ENCODE measurements around the gene IRF4.

Gene IRF4

DNA sequence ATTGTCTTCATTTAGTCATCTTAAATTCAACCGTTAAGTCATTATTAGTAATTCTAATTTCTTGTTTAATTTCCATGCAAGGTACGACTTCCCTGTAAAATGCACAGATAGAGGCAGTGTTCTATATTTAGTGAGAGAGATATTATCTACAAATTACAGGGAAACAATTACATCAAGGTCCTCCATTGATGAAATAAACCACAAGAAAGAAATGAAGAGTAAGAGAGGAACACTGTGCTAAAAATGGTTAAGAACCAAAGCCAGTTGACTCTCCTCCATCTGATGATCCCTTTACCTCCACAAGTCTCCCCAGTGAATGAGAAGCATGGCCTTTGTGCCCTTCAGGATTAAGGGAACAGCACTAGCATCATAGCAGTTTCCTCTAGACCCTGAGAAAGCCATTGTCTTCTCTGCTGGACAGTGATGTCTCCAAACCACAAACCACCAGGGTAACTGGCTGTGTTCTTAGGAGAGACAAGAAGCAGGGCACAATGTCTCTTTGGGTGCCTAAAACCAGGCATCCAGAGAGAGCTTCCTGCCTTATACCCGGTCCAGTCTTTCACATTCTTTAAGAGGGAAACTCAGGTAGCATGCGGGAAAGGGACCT lies 38.1 kb downstream of the IRF4 start:
- H3K27ac ChIP-seq (ENCODE audit: low read depth, low read length), result no peak overlapping the region
- H3K27me3 ChIP-seq (ENCODE audit: control insufficient read depth, insufficient read depth, low read length), result no peaks in the 10 kb centered on the region
- H3K4me3 ChIP-seq (ENCODE audit: low read depth, low read length), result no peak overlapping the region
- peaks cover 4% of the 10 kb centered on the region; the same call in 1 of the 2 replicates for H3K9me3 ChIP-seq (ENCODE audit: control insufficient read depth, insufficient read depth, low read length)
- H3K9ac ChIP-seq (ENCODE audit: low read depth, low read length), result no peak overlapping the region
- no peaks in the 10 kb centered on the region for H3K4me1 ChIP-seq (ENCODE audit: control insufficient read depth, insufficient read depth, low read length)
- no peaks in the 10 kb centered on the region for H3K36me3 ChIP-seq (ENCODE audit: control insufficient read depth, insufficient read depth, low read length)

DNA sequence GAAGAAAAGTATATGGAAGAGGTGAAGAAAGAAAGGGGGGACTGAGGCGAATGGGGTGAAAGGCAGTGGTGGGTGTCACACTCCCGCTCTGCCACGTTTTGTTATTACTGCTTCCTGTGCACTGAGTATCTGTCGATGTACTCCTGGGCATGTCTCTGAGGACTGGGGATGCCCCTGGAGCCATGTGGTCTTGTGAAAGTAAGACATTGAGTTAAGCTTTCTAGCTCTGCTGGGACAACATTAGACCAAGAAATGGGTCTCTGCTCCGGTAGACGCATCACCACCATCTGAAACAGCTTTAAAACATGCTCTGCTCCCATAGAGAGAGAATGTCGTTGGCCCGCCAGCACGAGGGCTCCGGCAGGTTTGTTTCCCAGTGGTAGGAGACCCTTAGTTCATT lies 40.0 kb downstream of the IRF4 start:
- Histone ChIP-seq H3K27me3 (ENCODE audit: control insufficient read depth, insufficient read depth, low read length) (no peaks in the 10 kb centered on the region), H3K9me3 (ENCODE audit: control insufficient read depth, insufficient read depth, low read length) (peaks cover 4% of the 10 kb centered on the region; the same call in 1 of the 2 replicates), H3K4me1 (ENCODE audit: control insufficient read depth, insufficient read depth, low read length) (no peaks in the 10 kb centered on the region), H3K27ac (ENCODE audit: low read depth, low read length) (no peak overlapping the region), H3K9ac (ENCODE audit: low read depth, low read length) (no peak overlapping the region), H3K4me3 (ENCODE audit: low read depth, low read length) (no peak overlapping the region), H3K36me3 (ENCODE audit: control insufficient read depth, insufficient read depth, low read length) (no peaks in the 10 kb centered on the region)

DNA sequence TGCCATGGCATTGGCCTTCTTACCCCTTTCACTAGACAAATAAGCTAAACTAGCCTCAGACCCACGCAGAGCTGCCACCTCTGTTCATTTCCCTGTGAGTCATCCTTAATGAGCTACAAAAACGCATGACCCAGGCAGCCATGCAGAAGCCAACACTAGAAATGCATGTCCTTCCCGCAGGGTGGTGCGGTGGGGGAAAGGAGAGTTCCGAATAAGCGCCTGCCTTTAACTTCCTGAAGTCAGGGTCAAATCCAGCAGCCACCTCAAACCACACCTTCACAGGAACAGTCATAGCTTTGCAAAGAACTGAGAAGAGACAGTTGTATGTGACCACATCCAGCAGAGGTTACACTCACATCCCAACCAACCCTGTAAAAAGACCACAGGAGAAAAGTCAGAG lies 40.4 kb downstream of the IRF4 start:
- no peak overlapping the region for H3K9ac ChIP-seq (ENCODE audit: low read depth, low read length)
- H3K4me1 ChIP-seq (ENCODE audit: control insufficient read depth, insufficient read depth, low read length), result no peaks in the 10 kb centered on the region
- no peaks in the 10 kb centered on the region for H3K27me3 ChIP-seq (ENCODE audit: control insufficient read depth, insufficient read depth, low read length)
- no peaks in the 10 kb centered on the region for H3K36me3 ChIP-seq (ENCODE audit: control insufficient read depth, insufficient read depth, low read length)
- H3K9me3 ChIP-seq (ENCODE audit: control insufficient read depth, insufficient read depth, low read length), result peaks cover 4% of the 10 kb centered on the region; the same call in 1 of the 2 replicates
- H3K27ac ChIP-seq (ENCODE audit: low read depth, low read length), result no peak overlapping the region
- no peak overlapping the region for H3K4me3 ChIP-seq (ENCODE audit: low read depth, low read length)

GRCh38 chr6:434051-434705 lies 42.6 kb downstream of the IRF4 start:
- Histone ChIP-seq H3K4me1 (ENCODE audit: control insufficient read depth, insufficient read depth, low read length) (no peaks in the 10 kb centered on the region), H3K9me3 (ENCODE audit: control insufficient read depth, insufficient read depth, low read length) (no peaks in the 10 kb centered on the region), H3K27ac (ENCODE audit: low read depth, low read length) (no peak overlapping the region), H3K36me3 (ENCODE audit: control insufficient read depth, insufficient read depth, low read length) (no peaks in the 10 kb centered on the region), H3K9ac (ENCODE audit: low read depth, low read length) (no peak overlapping the region), H3K4me3 (ENCODE audit: low read depth, low read length) (no peak overlapping the region), H3K27me3 (ENCODE audit: control insufficient read depth, insufficient read depth, low read length) (no peaks in the 10 kb centered on the region)

DNA sequence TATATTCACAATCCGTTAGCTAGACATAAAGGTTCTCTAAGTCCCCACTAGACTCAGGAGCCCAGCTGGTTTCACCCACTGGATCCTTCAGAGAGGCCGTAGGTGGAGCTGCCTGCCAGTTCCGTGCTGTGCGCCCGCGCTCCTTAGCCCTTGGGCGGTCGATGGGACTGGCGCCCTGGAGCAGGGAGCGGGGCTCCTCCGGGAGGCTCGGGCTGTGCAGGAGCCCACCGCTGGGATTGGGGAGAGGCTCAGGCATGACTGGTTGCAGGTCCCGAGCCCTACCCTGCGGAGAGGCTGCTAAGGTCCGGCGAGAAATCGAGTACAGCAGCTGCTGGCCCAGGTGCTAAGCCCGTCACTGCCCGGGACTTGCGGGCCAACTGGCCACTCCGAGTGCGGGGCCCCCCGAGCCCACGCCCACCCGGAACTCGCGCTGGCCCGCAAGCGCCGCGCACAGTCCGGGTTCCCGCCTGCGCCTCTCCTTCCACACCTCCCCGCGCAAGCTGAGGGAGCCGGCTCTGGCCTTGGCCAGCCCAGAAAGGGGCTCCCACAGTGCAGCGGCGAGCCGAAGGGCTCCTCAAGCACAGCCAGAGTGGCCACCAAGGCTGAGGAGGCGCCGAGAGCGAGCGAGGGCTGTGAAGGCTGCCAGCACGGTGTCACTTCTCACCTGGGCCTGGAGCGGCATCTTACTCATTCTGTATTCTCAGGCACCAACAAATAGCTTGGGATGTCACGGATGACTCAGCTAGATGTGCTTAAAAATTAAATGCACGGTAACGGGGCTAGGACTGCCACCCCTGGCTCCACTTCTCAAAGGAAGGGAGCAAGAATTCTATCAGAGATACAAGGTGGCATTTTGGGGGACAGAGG lies 44.1 kb downstream of the IRF4 start:
- Histone ChIP-seq H3K27ac (ENCODE audit: low read depth, low read length) (no peak overlapping the region), H3K27me3 (ENCODE audit: control insufficient read depth, insufficient read depth, low read length) (no peaks in the 10 kb centered on the region), H3K9ac (ENCODE audit: low read depth, low read length) (no peak overlapping the region), H3K9me3 (ENCODE audit: control insufficient read depth, insufficient read depth, low read length) (no peaks in the 10 kb centered on the region), H3K36me3 (ENCODE audit: control insufficient read depth, insufficient read depth, low read length) (no peaks in the 10 kb centered on the region), H3K4me3 (ENCODE audit: low read depth, low read length) (no peak overlapping the region), H3K4me1 (ENCODE audit: control insufficient read depth, insufficient read depth, low read length) (no peaks in the 10 kb centered on the region)

DNA sequence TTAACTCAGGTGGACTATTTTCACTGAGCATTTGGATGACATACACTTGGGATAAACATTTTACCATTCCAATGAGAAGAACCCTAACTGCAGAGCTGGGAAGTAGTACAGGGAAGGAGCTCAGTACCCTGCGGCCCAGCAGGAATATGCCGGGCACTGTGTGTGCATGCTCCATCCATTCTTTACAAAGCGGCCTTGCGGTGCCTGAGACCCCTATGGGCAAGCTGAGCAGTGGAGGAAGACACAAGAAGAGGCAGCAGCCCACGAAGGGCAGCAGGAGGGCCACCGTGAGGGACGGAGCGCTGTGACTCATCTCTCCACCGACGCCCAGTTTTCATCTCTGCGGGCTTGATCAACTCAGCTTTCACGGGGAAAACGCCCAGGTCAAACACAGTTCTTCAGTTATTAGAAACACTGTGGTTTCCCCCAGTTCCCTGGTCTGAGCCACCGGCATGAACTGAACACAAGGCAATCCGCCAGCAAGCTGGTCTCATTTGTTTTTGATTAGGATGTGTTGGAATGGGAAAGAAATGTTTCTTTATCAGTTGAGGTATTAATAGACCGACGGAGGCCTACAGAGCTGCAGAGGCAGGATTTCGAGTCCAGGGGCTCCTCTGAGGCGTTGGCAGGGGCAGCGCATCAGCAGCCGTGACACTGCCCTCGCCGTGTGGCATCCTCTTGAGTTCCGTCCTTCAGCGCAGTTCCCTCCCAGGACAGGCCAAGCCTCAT lies 44.9 kb downstream of the IRF4 start:
- no peaks in the 10 kb centered on the region for H3K36me3 ChIP-seq (ENCODE audit: control insufficient read depth, insufficient read depth, low read length)
- no peaks in the 10 kb centered on the region for H3K27me3 ChIP-seq (ENCODE audit: control insufficient read depth, insufficient read depth, low read length)
- no peak overlapping the region for H3K9ac ChIP-seq (ENCODE audit: low read depth, low read length)
- H3K4me3 ChIP-seq (ENCODE audit: low read depth, low read length), result no peak overlapping the region
- H3K9me3 ChIP-seq (ENCODE audit: control insufficient read depth, insufficient read depth, low read length), result no peaks in the 10 kb centered on the region
- no peaks in the 10 kb centered on the region for H3K4me1 ChIP-seq (ENCODE audit: control insufficient read depth, insufficient read depth, low read length)
- no peak overlapping the region for H3K27ac ChIP-seq (ENCODE audit: low read depth, low read length)

GRCh38 chr6:437037-437392 lies 45.5 kb downstream of the IRF4 start:
- no peak overlapping the region for H3K4me3 ChIP-seq (ENCODE audit: low read depth, low read length)
- H3K4me1 ChIP-seq (ENCODE audit: control insufficient read depth, insufficient read depth, low read length), result no peaks in the 10 kb centered on the region
- H3K9me3 ChIP-seq (ENCODE audit: control insufficient read depth, insufficient read depth, low read length), result no peaks in the 10 kb centered on the region
- H3K27ac ChIP-seq (ENCODE audit: low read depth, low read length), result no peak overlapping the region
- no peaks in the 10 kb centered on the region for H3K27me3 ChIP-seq (ENCODE audit: control insufficient read depth, insufficient read depth, low read length)
- H3K36me3 ChIP-seq (ENCODE audit: control insufficient read depth, insufficient read depth, low read length), result no peaks in the 10 kb centered on the region
- no peak overlapping the region for H3K9ac ChIP-seq (ENCODE audit: low read depth, low read length)

DNA sequence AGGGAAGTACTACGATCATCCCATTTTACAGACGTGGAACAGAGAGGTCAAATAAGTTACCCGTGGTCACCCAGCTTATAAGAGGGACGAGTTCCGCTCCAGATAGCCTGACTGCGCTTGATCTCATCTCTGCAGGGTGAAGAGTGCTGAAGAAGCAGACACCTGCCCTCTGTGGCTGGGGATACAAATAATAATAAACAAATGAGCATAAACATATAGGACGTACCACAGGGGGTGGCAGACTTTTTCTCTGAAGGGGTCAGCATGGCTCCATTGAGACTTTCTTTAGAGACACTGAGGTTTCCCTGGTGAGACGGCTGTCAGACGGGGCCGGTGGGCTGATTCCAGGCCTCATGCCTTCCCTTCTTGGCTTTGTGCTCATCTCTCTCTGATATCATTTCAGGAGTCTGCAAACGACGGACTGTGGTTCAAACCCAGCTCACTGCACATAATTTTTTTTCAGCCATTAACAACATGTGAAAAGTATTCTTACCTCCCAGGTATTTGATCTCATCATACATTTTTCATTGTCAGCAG lies 47.1 kb downstream of the IRF4 start:
- Histone ChIP-seq H3K27ac (ENCODE audit: low read depth, low read length) (no peak overlapping the region), H3K4me3 (ENCODE audit: low read depth, low read length) (no peak overlapping the region), H3K36me3 (ENCODE audit: control insufficient read depth, insufficient read depth, low read length) (no peaks in the 10 kb centered on the region), H3K27me3 (ENCODE audit: control insufficient read depth, insufficient read depth, low read length) (no peaks in the 10 kb centered on the region), H3K9ac (ENCODE audit: low read depth, low read length) (no peak overlapping the region), H3K9me3 (ENCODE audit: control insufficient read depth, insufficient read depth, low read length) (no peaks in the 10 kb centered on the region), H3K4me1 (ENCODE audit: control insufficient read depth, insufficient read depth, low read length) (no peaks in the 10 kb centered on the region)

- Histone ChIP-seq H3K27me3 (ENCODE audit: control insufficient read depth, insufficient read depth, low read length) (no peaks in the 10 kb centered on the region), H3K36me3 (ENCODE audit: control insufficient read depth, insufficient read depth, low read length) (no peaks in the 10 kb centered on the region), H3K27ac (ENCODE audit: low read depth, low read length) (no peak overlapping the region), H3K9ac (ENCODE audit: low read depth, low read length) (no peak overlapping the region), H3K9me3 (ENCODE audit: control insufficient read depth, insufficient read depth, low read length) (no peaks in the 10 kb centered on the region), H3K4me1 (ENCODE audit: control insufficient read depth, insufficient read depth, low read length) (no peaks in the 10 kb centered on the region), H3K4me3 (ENCODE audit: low read depth, low read length) (no peak overlapping the region)
Measured at GRCh38 chr6:439641-440167, 48.2 kb downstream of the IRF4 start.

GRCh38 chr6:441126-441920 lies 49.8 kb downstream of the IRF4 start:
- Histone ChIP-seq H3K4me3 (ENCODE audit: low read depth, low read length) (no peak overlapping the region), H3K9ac (ENCODE audit: low read depth, low read length) (no peak overlapping the region), H3K4me1 (ENCODE audit: control insufficient read depth, insufficient read depth, low read length) (no peaks in the 10 kb centered on the region), H3K27ac (ENCODE audit: low read depth, low read length) (no peak overlapping the region), H3K27me3 (ENCODE audit: control insufficient read depth, insufficient read depth, low read length) (no peaks in the 10 kb centered on the region), H3K9me3 (ENCODE audit: control insufficient read depth, insufficient read depth, low read length) (no peaks in the 10 kb centered on the region), H3K36me3 (ENCODE audit: control insufficient read depth, insufficient read depth, low read length) (no peaks in the 10 kb centered on the region)
